HepG2 (cell line): ENCODE results near the gene GPATCH3. TPM values are rescaled to one million over a fixed set of nuclear protein-coding genes. Genes with fewer than 3 reads are reported as not detected.

Source experiments
- ATF7-NPFF ChIP-seq: sonication (generic); formaldehyde crosslinking; IDR thresholded peaks from 2 replicates; pipeline ENCODE4 v1.8.1; 2023; ENCODE audit warnings: mild to moderate bottlenecking, low read depth, missing genetic modification reagents, moderate library complexity
- BCL3 ChIP-seq: sonication (generic); formaldehyde crosslinking; IDR thresholded peaks from 2 replicates; pipeline ENCODE4 v1.5.1; 2020; ENCODE audit warnings: mild to moderate bottlenecking, missing genetic modification reagents, moderate library complexity
- CBX2 ChIP-seq, 2 experiments: fragments of 200-600 bp in 1 of 2; sonication (generic); formaldehyde crosslinking in 1 of 2; IDR thresholded peaks; 2 replicates each; pipeline versions ENCODE4 v1.7.0 to v1.8.1; 2018 to 2022; ENCODE audit warnings: low read depth in 2 of 2, low read length in 1 of 2, mild to moderate bottlenecking in 1 of 2, missing genetic modification reagents in 1 of 2
- FOXK2 ChIP-seq: fragments of 450-650 bp; IDR thresholded peaks from 2 replicates; pipeline ENCODE4 v1.6.1; 2016
- HNF4A ChIP-seq: sonication (generic); formaldehyde crosslinking; IDR thresholded peaks from 2 replicates; pipeline ENCODE4 v1.4.0; 2020; ENCODE audit warnings: missing genetic modification reagents
- MED8 ChIP-seq: sonication (generic); formaldehyde crosslinking; IDR thresholded peaks from 2 replicates; pipeline ENCODE4 v1.8.1; 2023; ENCODE audit warnings: mild to moderate bottlenecking, missing genetic modification reagents; ENCODE audit not compliant: insufficient replicate concordance
- MLX ChIP-seq: IDR thresholded peaks from 2 replicates; pipeline ENCODE4 v1.6.1; 2016
- PHF20 ChIP-seq: sonication (generic); formaldehyde crosslinking; IDR thresholded peaks from 2 replicates; pipeline ENCODE4 v1.5.0; 2020; ENCODE audit warnings: mild to moderate bottlenecking, missing genetic modification reagents
- TMF1 ChIP-seq: sonication (generic); formaldehyde crosslinking; IDR thresholded peaks from 2 replicates; pipeline ENCODE4 v1.8.1; 2022; ENCODE audit warnings: low read depth, missing genetic modification reagents
- WIZ ChIP-seq: sonication (generic); formaldehyde crosslinking; IDR thresholded peaks from 2 replicates; pipeline ENCODE4 v1.5.1; 2020; ENCODE audit warnings: mild to moderate bottlenecking, missing genetic modification reagents
- ZBTB25 ChIP-seq: IDR thresholded peaks from 2 replicates; pipeline ENCODE4 v1.6.1; 2018; ENCODE audit warnings: missing genetic modification reagents
- ZNF501 ChIP-seq: sonication (generic); formaldehyde crosslinking; IDR thresholded peaks from 2 replicates; pipeline ENCODE4 v1.5.1; 2020; ENCODE audit warnings: mild to moderate bottlenecking, moderate library complexity, missing genetic modification reagents
- ZNF746 ChIP-seq: sonication (generic); formaldehyde crosslinking; IDR thresholded peaks from 2 replicates; pipeline ENCODE4 v1.8.0; 2022; ENCODE audit warnings: mild to moderate bottlenecking, missing genetic modification reagents
- ZNF75D ChIP-seq: sonication (generic); formaldehyde crosslinking; IDR thresholded peaks from 2 replicates; pipeline ENCODE4 v1.8.1; 2023; ENCODE audit warnings: missing genetic modification reagents, mild to moderate bottlenecking, borderline replicate concordance
- ZSCAN29 ChIP-seq: sonication (generic); formaldehyde crosslinking; conservative IDR thresholded peaks from 2 replicates; pipeline ENCODE4 v1.4.0; 2020; ENCODE audit warnings: mild to moderate bottlenecking, missing genetic modification reagents
- polyA plus RNA-seq, 8 experiments: library from polyadenylated mRNA; depleted of rRNA in 3 of 8; stranded (reverse) in 7 of 8; unstranded in 1 of 8; fragments of >200 nt; fragmentation: Illumina TruSeq in 4 of 8; extraction: Trizol in 4 of 8; gene quantifications; 2 replicates each; pipeline versions ENCODE4 v1.2.1 to v1.2.3, GENCODE V29; 2011 to 2016; ENCODE audit warnings: low read depth in 4 of 8, missing spikeins in 1 of 8, mixed read lengths in 1 of 8; ENCODE audit not compliant: insufficient read depth in 1 of 8
- total RNA-seq, 5 experiments: library from RNA; depleted of rRNA; stranded (reverse); fragments of >200 nt; fragmentation: Illumina TruSeq; extraction: Trizol; gene quantifications; 2 replicates each; pipeline ENCODE4 v1.2.3, GENCODE V29; 2016; ENCODE audit warnings: low read depth in 1 of 5
- TF ChIP-seq, protein P1 (sequence below): sonication (generic); formaldehyde crosslinking; IDR thresholded peaks from 2 replicates; pipeline ENCODE4 v1.5.1; 2020; ENCODE audit warnings: missing genetic modification reagents, mild to moderate bottlenecking, borderline replicate concordance
- TF ChIP-seq, protein P2 (sequence below): sonication (generic); formaldehyde crosslinking; IDR thresholded peaks from 2 replicates; pipeline ENCODE4 v1.5.0; 2020; ENCODE audit warnings: mild to moderate bottlenecking, missing genetic modification reagents, borderline replicate concordance
- TF ChIP-seq, protein P3 (sequence below): sonication (generic); formaldehyde crosslinking; IDR thresholded peaks from 2 replicates; pipeline ENCODE4 v1.4.0; 2020; ENCODE audit warnings: missing genetic modification reagents
- TF ChIP-seq, protein P4 (sequence below): IDR thresholded peaks from 2 replicates; pipeline ENCODE4 v1.6.1; 2016; ENCODE audit warnings: low read depth, borderline replicate concordance

GPATCH3 gene
- total and polyA plus RNA-seq, 2 of the 13 experiments (the other 11 are each of a cell fraction or from before 2014, with no cell fraction given), result 8.3 to 11.0 TPM

DNA sequence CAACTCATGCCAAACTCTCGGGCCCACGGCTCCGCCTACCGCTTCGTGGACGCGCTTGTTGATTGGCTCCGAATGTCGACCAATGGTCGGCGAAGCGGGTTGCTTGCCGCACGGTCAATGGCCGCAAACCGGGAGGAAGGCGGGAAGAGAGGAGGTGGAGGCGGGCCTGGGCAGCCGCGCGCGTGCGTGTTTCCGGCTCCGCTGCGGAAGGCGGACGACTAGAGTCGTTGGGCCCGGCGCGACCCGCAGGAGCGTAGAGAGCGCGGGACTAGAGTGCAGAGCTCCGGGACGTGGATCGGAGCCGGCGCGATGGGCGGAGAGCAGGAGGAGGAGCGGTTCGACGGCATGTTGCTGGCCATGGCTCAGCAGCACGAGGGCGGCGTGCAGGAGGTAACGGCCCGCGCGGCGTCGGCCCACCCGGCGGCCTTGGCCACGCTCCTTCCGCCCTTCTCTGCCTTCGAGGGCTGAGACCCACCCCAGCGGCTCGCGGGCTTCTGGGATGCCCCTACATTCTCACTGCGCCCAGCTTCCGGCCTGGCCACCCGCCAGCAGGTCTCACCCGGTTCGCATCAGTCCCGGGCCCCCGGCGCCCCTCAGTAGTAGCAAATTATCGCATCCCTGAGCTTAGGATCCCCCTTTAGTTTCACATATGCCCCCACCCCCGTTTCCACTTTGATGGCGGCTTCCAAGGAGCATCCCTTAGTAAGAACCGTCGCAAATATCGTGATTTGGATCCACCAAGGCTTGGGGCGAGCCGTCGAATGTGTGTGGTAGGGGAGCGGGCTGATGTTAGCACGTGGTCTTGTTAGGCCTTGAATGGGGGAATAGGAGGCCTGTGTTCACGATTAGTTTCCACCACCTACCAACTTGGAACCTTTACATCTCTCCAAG, 21.5 kb upstream of the GPATCH3 start, which contains the start of gene NUDC (continued):
- TF ChIP-seq ATF7-NPFF (CRISPR knock-in tag) (peak; percentile 89; the same call in 1 of the 2 replicates), MLX (CRISPR knock-in tag) (0 out of 2 replicates have a peak, but pooled peaks have one; percentile 11), FOXK2 (peak; percentile 59; the same call in 1 of the 2 replicates), MED8 (CRISPR knock-in tag) (peak; percentile 63), ZSCAN29 (CRISPR knock-in tag) (no peak), ZBTB25 (CRISPR knock-in tag) (no peak), PHF20 (CRISPR knock-in tag) (peak; percentile 86), BCL3 (CRISPR knock-in tag) (peak; percentile 89; the same call in 1 of the 2 replicates), CBX2 (IDR thresholded peaks at IDR 0.05; ENCODE audit: low read depth, low read length) (no peak), CBX2 (CRISPR knock-in tag; IDR thresholded peaks at IDR 0.05; ENCODE audit: low read depth) (no peak), ZNF75D (CRISPR knock-in tag) (0 out of 2 replicates have a peak, but pooled peaks have one; percentile 83), WIZ (CRISPR knock-in tag) (no peak; the same call in none of the 2 replicates), TMF1 (CRISPR knock-in tag) (peak; percentile 83), HNF4A (CRISPR knock-in tag) (peak; percentile 19; the same call in 1 of the 2 replicates), ZNF501 (CRISPR knock-in tag) (peak; percentile 80), ZNF746 (CRISPR knock-in tag) (peak; percentile 64; the same call in 1 of the 2 replicates)
- TF ChIP-seq, protein P1, sequence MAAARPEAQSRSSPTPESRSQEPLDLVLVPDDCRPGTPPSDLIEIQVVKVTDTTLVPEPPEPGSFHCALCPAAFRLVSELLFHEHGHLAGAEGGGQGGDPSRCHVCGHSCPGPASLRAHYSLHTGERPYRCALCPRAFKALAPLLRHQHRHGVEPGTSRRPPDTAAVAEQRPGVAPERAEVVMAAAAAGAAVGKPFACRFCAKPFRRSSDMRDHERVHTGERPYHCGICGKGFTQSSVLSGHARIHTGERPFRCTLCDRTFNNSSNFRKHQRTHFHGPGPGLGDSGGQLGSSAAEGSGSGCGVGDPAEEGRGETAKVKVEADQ (CRISPR knock-in tag), result no peak; the same call in 1 of the 2 replicates
- TF ChIP-seq, protein P2, sequence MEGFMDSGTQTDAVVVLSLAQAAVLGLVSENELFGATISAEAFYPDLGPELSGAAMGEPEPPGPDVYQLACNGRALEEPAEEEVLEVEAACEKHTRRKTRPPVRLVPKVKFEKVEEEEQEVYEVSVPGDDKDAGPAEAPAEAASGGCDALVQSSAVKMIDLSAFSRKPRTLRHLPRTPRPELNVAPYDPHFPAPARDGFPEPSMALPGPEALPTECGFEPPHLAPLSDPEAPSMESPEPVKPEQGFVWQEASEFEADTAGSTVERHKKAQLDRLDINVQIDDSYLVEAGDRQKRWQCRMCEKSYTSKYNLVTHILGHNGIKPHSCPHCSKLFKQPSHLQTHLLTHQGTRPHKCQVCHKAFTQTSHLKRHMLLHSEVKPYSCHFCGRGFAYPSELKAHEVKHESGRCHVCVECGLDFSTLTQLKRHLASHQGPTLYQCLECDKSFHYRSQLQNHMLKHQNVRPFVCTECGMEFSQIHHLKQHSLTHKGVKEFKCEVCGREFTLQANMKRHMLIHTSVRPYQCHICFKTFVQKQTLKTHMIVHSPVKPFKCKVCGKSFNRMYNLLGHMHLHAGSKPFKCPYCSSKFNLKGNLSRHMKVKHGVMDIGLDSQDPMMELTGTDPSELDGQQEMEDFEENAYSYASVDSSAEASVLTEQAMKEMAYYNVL (CRISPR knock-in tag), result peak; percentile 72; the same call in 1 of the 2 replicates
- TF ChIP-seq, protein P3, sequence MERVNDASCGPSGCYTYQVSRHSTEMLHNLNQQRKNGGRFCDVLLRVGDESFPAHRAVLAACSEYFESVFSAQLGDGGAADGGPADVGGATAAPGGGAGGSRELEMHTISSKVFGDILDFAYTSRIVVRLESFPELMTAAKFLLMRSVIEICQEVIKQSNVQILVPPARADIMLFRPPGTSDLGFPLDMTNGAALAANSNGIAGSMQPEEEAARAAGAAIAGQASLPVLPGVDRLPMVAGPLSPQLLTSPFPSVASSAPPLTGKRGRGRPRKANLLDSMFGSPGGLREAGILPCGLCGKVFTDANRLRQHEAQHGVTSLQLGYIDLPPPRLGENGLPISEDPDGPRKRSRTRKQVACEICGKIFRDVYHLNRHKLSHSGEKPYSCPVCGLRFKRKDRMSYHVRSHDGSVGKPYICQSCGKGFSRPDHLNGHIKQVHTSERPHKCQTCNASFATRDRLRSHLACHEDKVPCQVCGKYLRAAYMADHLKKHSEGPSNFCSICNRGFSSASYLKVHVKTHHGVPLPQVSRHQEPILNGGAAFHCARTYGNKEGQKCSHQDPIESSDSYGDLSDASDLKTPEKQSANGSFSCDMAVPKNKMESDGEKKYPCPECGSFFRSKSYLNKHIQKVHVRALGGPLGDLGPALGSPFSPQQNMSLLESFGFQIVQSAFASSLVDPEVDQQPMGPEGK, result peak; percentile 39; the same call in 1 of the 2 replicates
- TF ChIP-seq, protein P4, sequence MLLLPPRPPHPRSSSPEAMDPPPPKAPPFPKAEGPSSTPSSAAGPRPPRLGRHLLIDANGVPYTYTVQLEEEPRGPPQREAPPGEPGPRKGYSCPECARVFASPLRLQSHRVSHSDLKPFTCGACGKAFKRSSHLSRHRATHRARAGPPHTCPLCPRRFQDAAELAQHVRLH, result peak; percentile 75; the same call in 1 of the 2 replicates
